Measurements from ENCODE around the gene BCAS3.

DNA sequence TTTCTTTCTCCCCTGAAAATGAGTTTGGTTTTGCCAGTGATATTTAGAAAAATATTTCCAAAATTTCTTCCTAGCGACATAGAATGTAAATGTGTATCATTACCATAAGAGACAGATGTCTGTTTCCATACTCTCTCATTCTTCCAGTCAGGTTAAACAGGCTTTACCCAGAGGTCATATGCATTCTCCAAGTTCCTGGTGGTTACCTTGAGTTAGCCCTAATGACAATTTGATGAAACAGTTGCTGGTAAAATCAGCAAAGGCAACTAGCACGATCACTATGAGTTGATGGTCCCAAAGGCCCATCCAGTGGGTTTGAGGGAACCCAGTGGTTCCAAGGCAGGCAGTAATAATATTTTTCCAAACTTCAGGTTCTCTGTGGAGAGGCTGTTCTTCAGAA lies 618.4 kb downstream of the BCAS3 start:
- TF ChIP-seq, protein P1, sequence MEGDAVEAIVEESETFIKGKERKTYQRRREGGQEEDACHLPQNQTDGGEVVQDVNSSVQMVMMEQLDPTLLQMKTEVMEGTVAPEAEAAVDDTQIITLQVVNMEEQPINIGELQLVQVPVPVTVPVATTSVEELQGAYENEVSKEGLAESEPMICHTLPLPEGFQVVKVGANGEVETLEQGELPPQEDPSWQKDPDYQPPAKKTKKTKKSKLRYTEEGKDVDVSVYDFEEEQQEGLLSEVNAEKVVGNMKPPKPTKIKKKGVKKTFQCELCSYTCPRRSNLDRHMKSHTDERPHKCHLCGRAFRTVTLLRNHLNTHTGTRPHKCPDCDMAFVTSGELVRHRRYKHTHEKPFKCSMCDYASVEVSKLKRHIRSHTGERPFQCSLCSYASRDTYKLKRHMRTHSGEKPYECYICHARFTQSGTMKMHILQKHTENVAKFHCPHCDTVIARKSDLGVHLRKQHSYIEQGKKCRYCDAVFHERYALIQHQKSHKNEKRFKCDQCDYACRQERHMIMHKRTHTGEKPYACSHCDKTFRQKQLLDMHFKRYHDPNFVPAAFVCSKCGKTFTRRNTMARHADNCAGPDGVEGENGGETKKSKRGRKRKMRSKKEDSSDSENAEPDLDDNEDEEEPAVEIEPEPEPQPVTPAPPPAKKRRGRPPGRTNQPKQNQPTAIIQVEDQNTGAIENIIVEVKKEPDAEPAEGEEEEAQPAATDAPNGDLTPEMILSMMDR (IDR thresholded peaks at IDR 0.05; ENCODE audit: low read depth, low read length), result no peak
- no peak for TF ChIP-seq EZH2phosphoT487 (IDR thresholded peaks at IDR 0.05; ENCODE audit: low read depth)

All from OCI-LY3 (cell line).